ENCODE results near the gene SCG5.

SCG5 gene

DNA sequence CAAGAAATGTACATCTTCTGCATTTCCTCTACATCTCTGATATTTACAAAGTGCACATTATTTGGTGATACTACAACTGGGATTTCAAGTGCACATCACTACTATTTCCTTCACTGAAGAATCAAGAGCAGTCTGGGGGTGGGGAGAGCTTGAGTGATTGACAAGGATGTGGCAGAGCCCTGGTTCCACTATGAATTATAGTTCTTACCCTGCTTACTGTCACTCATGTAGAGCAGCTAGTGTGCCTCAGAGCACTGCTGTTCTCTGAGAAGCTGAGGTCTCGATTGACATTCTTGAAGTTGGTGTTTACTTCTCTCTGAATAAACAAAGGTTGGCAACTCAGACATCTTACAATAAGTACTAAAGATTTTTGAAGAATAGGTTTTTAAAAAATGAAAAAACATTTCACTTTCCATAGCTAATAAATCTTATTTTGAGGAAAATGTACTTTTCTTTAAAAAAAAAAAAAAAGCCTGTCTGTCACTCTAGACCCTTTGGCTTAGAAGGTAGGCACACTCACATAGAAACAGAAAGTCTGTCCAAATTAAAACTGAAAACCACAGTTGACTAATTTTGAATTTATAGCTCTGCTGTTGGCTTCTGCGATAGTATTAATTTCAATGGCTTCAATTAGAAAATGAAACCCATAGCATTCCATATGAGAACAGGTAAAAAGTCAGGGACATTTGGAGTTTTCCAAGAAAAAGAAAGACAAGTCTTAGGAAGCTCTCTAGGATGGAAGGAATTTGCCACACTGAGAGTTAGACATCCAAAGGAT is 81.8 kb downstream of the SCG5 start:
- DNase-seq (ENCODE audit: low read depth in 2 of 2): no peak

DNA sequence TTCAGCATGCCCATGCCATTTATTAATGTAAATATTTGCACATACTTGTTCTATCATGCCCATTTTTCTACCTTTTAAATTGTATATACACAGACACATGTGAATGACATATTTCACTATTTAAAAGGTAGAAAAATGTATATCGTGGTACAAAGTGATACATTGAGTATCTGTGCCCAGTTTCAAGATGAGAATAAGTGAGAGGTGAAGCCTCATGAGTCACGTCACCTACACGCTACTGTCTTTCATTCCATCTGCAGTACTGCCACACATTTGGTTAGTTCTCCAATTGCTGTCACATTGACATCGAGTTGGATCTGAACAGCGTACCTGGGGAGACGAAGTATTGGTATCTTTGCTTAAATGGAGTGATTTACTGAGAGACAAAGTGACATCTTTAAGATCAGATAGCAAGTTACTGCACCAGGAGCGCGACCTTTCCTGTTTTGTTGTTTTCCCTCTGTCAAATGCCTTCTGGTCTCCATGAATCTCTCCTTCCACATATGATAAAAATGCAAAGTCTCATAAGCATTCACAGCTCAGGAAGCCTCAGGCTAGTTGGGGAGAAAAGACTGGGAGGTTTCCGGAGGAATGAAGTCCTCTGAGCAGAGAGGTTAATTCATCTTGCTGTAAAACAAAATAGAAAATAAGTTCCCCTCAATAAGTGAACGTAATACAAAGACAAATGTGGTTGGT is 88.3 kb downstream of the SCG5 start:
- no peak for DNase-seq (ENCODE audit: low read depth in 2 of 2)

DNA sequence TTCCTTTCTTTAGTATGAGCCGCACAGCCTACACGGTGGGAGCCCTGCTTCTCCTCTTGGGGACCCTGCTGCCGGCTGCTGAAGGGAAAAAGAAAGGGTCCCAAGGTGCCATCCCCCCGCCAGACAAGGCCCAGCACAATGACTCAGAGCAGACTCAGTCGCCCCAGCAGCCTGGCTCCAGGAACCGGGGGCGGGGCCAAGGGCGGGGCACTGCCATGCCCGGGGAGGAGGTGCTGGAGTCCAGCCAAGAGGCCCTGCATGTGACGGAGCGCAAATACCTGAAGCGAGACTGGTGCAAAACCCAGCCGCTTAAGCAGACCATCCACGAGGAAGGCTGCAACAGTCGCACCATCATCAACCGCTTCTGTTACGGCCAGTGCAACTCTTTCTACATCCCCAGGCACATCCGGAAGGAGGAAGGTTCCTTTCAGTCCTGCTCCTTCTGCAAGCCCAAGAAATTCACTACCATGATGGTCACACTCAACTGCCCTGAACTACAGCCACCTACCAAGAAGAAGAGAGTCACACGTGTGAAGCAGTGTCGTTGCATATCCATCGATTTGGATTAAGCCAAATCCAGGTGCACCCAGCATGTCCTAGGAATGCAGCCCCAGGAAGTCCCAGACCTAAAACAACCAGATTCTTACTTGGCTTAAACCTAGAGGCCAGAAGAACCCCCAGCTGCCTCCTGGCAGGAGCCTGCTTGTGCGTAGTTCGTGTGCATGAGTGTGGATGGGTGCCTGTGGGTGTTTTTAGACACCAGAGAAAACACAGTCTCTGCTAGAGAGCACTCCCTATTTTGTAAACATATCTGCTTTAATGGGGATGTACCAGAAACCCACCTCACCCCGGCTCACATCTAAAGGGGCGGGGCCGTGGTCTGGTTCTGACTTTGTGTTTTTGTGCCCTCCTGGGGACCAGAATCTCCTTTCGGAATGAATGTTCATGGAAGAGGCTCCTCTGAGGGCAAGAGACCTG is 89.5 kb downstream of the SCG5 start:
- DNase-seq (ENCODE audit: low read depth in 2 of 2): no peak

DNA sequence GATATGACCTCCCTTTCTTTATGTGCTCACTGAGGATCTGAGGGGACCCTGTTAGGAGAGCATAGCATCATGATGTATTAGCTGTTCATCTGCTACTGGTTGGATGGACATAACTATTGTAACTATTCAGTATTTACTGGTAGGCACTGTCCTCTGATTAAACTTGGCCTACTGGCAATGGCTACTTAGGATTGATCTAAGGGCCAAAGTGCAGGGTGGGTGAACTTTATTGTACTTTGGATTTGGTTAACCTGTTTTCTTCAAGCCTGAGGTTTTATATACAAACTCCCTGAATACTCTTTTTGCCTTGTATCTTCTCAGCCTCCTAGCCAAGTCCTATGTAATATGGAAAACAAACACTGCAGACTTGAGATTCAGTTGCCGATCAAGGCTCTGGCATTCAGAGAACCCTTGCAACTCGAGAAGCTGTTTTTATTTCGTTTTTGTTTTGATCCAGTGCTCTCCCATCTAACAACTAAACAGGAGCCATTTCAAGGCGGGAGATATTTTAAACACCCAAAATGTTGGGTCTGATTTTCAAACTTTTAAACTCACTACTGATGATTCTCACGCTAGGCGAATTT is 91.2 kb downstream of the SCG5 start:
- DNase-seq (ENCODE audit: low read depth in 2 of 2): no peak

DNA sequence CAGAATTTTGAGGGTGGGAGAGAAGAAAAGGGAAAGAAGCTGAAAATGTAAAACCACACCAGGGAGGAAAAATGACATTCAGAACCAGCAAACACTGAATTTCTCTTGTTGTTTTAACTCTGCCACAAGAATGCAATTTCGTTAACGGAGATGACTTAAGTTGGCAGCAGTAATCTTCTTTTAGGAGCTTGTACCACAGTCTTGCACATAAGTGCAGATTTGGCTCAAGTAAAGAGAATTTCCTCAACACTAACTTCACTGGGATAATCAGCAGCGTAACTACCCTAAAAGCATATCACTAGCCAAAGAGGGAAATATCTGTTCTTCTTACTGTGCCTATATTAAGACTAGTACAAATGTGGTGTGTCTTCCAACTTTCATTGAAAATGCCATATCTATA is 91.8 kb downstream of the SCG5 start:
- no peak for DNase-seq (ENCODE audit: low read depth in 2 of 2)

DNA sequence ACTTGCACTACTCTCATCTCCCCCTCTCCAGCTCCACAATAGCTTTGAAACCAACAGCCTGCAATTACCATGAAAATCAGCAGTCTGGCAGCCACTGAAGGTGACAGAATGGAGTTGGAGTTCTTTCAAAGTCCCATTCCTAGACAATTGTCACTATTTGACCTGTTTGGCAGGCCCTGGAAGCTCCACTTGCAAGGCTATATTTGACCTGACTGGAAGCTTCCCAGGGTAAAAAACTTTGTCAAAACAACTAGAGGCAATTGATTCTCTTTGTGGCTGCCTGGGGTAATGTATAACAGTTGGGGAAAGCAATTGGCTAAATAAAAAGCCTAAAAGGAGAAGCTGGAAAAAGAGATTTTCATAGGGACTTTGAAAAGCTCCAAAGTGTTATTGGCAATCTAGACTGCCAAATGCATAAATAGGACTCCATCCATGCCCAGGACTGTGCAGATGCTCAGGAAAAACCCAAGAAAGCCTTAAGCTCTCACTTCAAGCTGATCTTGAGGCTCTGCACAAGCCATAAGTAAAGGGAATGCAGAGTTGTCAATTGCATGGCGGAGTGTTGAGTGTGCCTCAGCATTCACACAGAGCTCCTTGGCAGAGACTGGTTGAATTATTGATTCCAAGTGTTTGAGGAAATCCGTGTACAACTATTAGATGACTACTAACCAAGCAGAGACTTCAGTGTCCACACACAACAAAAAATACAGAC is 94.6 kb downstream of the SCG5 start:
- DNase-seq (ENCODE audit: low read depth in 2 of 2): no peak

DNA sequence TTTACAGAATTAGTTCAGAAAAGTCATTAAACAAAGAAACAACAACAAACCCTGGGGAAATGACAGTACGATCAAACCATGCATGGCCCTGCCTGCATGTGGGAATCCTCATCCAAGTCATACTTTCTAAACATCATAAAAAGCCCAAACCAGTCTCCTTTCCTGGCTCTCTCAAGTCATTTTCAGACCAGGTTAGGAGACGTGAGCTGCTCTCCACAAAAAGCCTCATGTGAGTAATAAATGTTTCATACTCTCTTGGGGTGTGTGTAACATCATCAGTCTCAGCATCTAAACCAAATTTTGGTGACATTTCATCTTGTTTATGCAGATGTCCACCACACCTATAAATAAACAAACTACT is 95.2 kb downstream of the SCG5 start:
- DNase-seq (ENCODE audit: low read depth in 2 of 2): no peak

DNA sequence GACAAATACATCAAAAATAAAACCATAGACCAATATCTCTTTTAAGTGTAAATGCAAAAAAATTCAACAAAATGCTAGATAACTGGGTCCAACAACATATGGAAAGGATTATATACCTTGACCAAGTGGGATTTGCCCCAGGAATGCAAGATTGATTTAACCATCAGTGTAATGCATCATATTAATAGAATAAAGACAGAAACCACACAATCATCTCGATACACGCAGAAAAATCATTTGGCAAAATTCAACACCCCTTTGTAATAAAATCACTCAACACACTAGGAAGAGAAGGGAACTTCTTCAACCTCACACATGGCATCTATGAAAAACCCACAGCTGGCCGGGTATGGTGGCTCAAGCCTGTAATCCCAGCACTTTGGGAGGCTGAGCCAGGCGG is 95.8 kb downstream of the SCG5 start:
- no peak for DNase-seq (ENCODE audit: low read depth in 2 of 2)

DNA sequence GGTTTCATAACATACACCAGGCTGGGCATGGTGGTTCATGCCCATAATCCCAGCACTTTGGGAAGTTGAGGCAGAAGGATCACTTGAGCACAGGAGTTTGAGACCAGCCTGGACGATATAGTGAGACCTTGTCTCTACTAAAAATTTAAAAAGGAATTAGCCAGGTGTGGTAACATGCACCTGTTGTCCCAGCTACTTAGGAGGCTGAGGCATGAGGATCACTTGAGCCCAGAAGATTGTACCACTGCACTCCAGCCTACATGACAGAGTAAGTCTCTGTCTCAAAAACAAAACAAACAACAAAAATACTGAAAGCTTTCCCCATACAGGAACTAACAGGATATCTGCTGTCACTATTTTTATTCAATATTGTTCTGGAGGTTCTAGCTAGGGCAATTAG is 97.2 kb downstream of the SCG5 start:
- DNase-seq (ENCODE audit: low read depth in 2 of 2): no peak

DNA sequence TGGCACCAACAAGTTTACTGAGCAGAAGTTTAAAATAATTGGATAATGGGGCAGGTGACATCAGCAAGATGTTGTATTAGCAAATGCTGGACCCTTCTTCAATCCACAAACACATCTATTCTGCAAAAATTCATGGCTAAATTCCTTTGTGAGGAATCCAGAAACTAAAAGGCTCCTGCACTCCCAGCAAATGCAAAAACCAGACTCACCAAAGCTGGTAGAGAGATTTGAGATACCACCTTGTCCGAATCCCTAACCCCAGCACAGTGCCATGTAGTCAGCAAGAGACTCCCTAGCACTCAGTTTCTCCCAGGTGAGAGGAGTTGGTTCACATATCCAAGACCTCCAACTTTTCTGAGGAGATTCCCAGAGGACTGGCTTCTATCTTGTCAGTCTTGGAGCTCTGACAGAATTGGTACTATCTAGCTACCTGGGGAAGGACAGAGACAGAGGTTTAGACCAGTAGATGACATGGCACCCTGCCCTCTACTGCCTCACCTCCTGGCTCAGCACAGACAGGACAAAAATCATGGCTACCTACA is 98.1 kb downstream of the SCG5 start:
- no peak for DNase-seq (ENCODE audit: low read depth in 2 of 2)

DNA sequence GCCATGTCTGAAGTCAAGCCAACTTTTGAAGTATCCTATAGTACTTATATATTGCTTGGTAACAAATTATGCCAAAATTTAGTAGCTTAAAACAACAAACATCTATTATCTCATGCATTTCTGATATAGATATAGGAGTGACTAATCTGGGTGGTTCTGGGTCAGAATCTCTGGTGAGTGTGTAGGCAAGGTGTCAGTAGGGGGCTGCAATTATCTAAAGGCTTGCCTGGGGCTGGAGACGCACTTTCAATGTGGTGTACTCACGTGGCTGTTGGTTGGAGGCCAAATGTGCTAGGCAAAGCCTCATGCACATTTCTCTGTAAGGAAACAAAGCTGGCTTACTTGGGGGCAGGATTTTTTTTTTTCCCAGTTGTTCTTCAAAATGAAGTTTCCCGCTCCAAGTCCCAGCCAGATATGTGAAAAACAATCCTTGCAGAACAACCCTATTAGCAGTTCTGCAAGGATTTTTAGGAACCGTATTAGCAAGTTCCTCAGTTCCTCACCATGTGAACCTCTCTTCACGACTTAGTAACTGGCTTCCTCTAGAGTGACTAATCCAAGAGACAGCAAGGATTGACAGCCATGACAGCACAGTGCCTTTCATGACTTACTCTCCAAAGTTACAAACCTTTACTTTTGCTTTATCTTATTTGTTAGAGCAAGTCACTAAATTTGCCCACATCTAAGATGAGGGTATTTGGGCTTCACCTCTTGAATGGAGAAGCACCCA is 102.1 kb downstream of the SCG5 start:
- DNase-seq (ENCODE audit: low read depth in 2 of 2): no peak

DNA sequence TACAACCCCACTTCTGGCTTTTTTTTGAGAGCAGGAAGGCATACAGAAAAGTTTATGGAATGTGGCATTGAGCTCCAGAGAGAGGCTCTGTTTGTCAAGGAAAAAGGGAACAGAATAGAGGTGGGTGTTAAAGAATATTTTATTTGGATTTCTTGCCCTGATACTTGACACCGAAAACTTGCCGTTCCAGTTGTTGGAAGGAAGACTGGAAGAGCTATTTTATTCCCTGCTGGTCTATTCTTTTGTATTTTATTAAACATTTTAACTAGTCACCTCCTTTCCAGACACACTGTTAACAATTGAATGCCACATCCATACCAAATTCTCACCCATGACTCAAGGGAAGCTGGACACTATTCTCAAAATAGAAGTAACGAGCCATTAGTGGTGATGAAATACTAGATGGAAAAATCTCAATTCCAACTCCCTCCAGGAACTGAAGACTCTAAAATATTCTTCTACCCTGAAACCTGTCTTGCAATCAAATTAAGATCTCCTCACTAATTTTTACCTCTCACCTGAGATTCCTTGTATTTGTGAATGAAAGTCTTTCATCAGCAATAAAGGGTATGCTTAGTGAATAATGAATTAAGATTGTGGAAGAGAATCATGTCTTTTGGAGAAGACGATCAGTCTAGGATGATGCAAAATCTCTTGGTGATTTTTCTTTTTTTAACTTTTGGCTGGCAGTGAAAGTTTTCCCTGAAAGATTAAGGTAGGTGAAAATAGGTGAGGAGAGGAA is 104.8 kb downstream of the SCG5 start:
- no peak for DNase-seq (ENCODE audit: low read depth in 2 of 2)

All from fibroblast of skin of left quadriceps (primary cell).